Measurements from ENCODE around the gene KCNAB1. TPM values are rescaled to one million over a fixed set of nuclear protein-coding genes. Genes with fewer than 3 reads are reported as not detected.

Gene KCNAB1
- total and polyA plus RNA-seq, 2 experiments from 2014 or later: 0.80 to 1.4 TPM

DNA sequence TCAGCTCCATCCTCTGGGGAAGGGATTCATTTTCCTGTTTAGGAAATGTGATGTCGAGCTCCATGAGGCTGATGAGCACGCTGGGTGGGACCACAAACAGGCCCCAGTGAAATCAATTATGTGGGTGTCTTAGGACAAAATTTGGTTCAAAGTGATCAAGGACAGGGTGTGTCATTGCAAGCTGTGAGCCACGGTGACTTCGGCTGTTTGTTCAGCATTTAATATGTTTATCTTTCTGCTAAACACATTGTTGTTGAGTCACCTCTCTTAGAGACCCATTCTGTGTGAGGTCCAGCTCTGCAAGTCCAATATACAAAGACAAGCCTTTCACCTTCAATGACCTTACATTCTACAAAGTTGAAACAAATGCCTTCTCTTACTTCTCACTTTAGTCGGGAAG, 393.2 kb downstream of the KCNAB1 start:
- Histone ChIP-seq H3K4me1 (ENCODE audit: insufficient read depth) (no peaks in the 10 kb centered on the region), H2AFZ (no peak overlapping the region), H3K9me2 (replicated peaks; ENCODE audit: insufficient read depth) (no peaks in the 10 kb centered on the region), H3K4me2 (no peak overlapping the region), H3K36me3 (replicated peaks; ENCODE audit: insufficient read depth, low read depth) (no peaks in the 10 kb centered on the region), H3K79me2 (no peaks in the 10 kb centered on the region), H3K27me3 (no peaks in the 10 kb centered on the region), H4K20me1 (ENCODE audit: insufficient read depth, poor library complexity, severe bottlenecking) (no peaks in the 10 kb centered on the region), H3K4me3 (no peak overlapping the region), H3K27ac (no peak overlapping the region), H3K9me3 (ENCODE audit: low read depth) (no peaks in the 10 kb centered on the region)
- no peak for DNase-seq (ENCODE audit: low spot score)
- WGBS (ENCODE audit: low lambda C conversion rate, missing lambda C conversion rate): 61% methylated on average over 5 of the region's 5 CpGs
- TF ChIP-seq, protein P1, sequence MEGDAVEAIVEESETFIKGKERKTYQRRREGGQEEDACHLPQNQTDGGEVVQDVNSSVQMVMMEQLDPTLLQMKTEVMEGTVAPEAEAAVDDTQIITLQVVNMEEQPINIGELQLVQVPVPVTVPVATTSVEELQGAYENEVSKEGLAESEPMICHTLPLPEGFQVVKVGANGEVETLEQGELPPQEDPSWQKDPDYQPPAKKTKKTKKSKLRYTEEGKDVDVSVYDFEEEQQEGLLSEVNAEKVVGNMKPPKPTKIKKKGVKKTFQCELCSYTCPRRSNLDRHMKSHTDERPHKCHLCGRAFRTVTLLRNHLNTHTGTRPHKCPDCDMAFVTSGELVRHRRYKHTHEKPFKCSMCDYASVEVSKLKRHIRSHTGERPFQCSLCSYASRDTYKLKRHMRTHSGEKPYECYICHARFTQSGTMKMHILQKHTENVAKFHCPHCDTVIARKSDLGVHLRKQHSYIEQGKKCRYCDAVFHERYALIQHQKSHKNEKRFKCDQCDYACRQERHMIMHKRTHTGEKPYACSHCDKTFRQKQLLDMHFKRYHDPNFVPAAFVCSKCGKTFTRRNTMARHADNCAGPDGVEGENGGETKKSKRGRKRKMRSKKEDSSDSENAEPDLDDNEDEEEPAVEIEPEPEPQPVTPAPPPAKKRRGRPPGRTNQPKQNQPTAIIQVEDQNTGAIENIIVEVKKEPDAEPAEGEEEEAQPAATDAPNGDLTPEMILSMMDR (IDR thresholded peaks at IDR 0.05; ENCODE audit: poor library complexity): no peak
- TF ChIP-seq EZH2phosphoT487 (IDR thresholded peaks at IDR 0.05; ENCODE audit: low read depth, severe bottlenecking, unreplicated experiment) (no peak), EZH2 (IDR thresholded peaks at IDR 0.05; ENCODE audit: borderline replicate concordance) (no peak)

DNA sequence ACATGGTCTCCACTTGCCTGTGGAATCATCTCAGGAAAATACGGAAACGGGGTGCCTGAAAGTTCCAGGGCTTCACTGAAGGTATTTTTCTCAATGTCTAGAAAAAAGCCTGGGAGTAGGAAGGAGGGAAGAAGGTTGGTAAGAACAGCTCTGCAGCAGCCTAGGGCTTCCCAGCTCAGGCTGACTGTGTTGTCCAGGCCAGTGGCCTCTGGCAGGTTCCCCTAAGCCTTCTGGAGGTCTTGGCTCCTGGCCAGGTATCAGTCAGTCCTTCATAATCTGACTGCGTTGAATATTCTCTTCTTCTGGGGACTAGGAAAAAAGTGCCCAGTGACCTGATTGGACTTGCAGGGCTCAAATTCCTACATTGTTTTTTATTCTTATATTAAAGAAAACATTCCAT, 395.9 kb downstream of the KCNAB1 start:
- no peaks in the 10 kb centered on the region for H3K36me3 ChIP-seq (replicated peaks; ENCODE audit: insufficient read depth, low read depth)

DNA sequence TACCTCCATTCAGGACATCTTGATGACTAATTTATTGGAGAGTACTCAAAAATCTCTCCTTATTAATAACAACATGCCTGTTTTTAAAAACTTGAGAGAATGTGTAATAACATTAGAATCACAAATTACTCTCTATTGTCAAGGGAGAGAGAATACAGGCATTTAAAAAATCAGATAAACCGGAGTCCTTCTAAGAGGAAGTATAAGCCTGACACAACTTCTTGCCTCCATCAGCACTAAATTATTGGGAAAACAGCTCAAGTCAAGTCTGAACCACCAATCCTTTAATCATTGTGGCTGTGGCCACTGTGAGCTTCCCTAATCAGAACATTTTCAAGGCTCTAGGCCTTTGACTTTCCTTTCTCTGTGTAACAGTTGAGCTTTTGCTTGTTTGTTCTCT, 396.6 kb downstream of the KCNAB1 start:
- no peaks in the 10 kb centered on the region for H3K4me1 ChIP-seq (ENCODE audit: insufficient read depth)
- no peak overlapping the region for H3K27ac ChIP-seq
- 75% methylated on average over 1 of the region's 1 CpG for WGBS (ENCODE audit: low lambda C conversion rate, missing lambda C conversion rate)
- H3K9me3 ChIP-seq (ENCODE audit: low read depth): no peaks in the 10 kb centered on the region
- H3K36me3 ChIP-seq (replicated peaks; ENCODE audit: insufficient read depth, low read depth): no peaks in the 10 kb centered on the region
- H2AFZ ChIP-seq: no peak overlapping the region
- H4K20me1 ChIP-seq (ENCODE audit: insufficient read depth, poor library complexity, severe bottlenecking): no peaks in the 10 kb centered on the region
- no peaks in the 10 kb centered on the region for H3K27me3 ChIP-seq
- DNase-seq (ENCODE audit: low spot score): no peak
- no peak overlapping the region for H3K4me2 ChIP-seq
- no peaks in the 10 kb centered on the region for H3K79me2 ChIP-seq
- no peaks in the 10 kb centered on the region for H3K9me2 ChIP-seq (replicated peaks; ENCODE audit: insufficient read depth)
- TF ChIP-seq EZH2phosphoT487 (IDR thresholded peaks at IDR 0.05; ENCODE audit: low read depth, severe bottlenecking, unreplicated experiment) (no peak), EZH2 (IDR thresholded peaks at IDR 0.05; ENCODE audit: borderline replicate concordance) (no peak)
- TF ChIP-seq, protein P1 (IDR thresholded peaks at IDR 0.05; ENCODE audit: poor library complexity): no peak
- H3K4me3 ChIP-seq: no peak overlapping the region

More for the DNA sequence above, 395.9 kb downstream of the KCNAB1 start:
- WGBS (ENCODE audit: low lambda C conversion rate, missing lambda C conversion rate): 89% methylated on average over 3 of the region's 3 CpGs
- Histone ChIP-seq H3K27ac (no peak overlapping the region), H3K9me2 (replicated peaks; ENCODE audit: insufficient read depth) (no peaks in the 10 kb centered on the region), H3K4me3 (no peak overlapping the region), H3K27me3 (no peaks in the 10 kb centered on the region), H4K20me1 (ENCODE audit: insufficient read depth, poor library complexity, severe bottlenecking) (no peaks in the 10 kb centered on the region), H3K4me1 (ENCODE audit: insufficient read depth) (no peaks in the 10 kb centered on the region), H3K9me3 (ENCODE audit: low read depth) (no peaks in the 10 kb centered on the region), H3K79me2 (no peaks in the 10 kb centered on the region), H3K4me2 (no peak overlapping the region), H2AFZ (no peak overlapping the region)
- TF ChIP-seq, protein P1 (IDR thresholded peaks at IDR 0.05; ENCODE audit: poor library complexity): no peak
- TF ChIP-seq EZH2phosphoT487 (IDR thresholded peaks at IDR 0.05; ENCODE audit: low read depth, severe bottlenecking, unreplicated experiment): no peak
- no peak for TF ChIP-seq EZH2 (IDR thresholded peaks at IDR 0.05; ENCODE audit: borderline replicate concordance)
- DNase-seq (ENCODE audit: low spot score): no peak

DNA sequence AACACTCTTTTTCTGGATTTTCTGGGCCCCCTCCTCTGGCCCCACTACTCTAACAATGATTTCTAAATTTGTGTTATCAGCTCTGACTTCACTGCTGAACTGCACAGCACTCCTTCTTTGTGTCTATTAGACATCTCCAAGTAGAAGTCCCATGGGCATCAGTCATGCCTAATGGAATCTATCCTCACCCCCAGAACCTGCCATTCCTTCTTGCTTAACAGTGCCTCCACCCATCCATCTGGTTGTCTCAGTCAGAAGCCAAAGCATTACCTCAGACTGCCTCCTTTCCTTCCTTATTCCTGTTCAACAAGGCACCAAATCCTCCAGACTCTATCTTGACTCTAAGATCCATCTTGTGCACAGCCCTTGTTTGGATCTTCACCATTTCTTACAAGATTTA, 398.3 kb downstream of the KCNAB1 start:
- TF ChIP-seq EZH2 (IDR thresholded peaks at IDR 0.05; ENCODE audit: borderline replicate concordance): no peak
- TF ChIP-seq, protein P1 (IDR thresholded peaks at IDR 0.05; ENCODE audit: poor library complexity): no peak
- no peak for TF ChIP-seq EZH2phosphoT487 (IDR thresholded peaks at IDR 0.05; ENCODE audit: low read depth, severe bottlenecking, unreplicated experiment)
- H3K9me3 ChIP-seq (ENCODE audit: low read depth): no peaks in the 10 kb centered on the region

More for the DNA sequence above, 398.3 kb downstream of the KCNAB1 start:
- H3K9me2 ChIP-seq (replicated peaks; ENCODE audit: insufficient read depth): no peaks in the 10 kb centered on the region
- no peak overlapping the region for H2AFZ ChIP-seq
- no peak overlapping the region for H3K4me3 ChIP-seq
- H4K20me1 ChIP-seq (ENCODE audit: insufficient read depth, poor library complexity, severe bottlenecking): no peaks in the 10 kb centered on the region
- no peaks in the 10 kb centered on the region for H3K4me1 ChIP-seq (ENCODE audit: insufficient read depth)
- no peak overlapping the region for H3K4me2 ChIP-seq
- H3K79me2 ChIP-seq: no peaks in the 10 kb centered on the region
- no peaks in the 10 kb centered on the region for H3K36me3 ChIP-seq (replicated peaks; ENCODE audit: insufficient read depth, low read depth)
- no peaks in the 10 kb centered on the region for H3K27me3 ChIP-seq
- H3K27ac ChIP-seq: no peak overlapping the region
- DNase-seq (ENCODE audit: low spot score): no peak

Data from hepatocyte (in vitro differentiated cells).